Measurements from ENCODE around the gene SPINK14.

DNA sequence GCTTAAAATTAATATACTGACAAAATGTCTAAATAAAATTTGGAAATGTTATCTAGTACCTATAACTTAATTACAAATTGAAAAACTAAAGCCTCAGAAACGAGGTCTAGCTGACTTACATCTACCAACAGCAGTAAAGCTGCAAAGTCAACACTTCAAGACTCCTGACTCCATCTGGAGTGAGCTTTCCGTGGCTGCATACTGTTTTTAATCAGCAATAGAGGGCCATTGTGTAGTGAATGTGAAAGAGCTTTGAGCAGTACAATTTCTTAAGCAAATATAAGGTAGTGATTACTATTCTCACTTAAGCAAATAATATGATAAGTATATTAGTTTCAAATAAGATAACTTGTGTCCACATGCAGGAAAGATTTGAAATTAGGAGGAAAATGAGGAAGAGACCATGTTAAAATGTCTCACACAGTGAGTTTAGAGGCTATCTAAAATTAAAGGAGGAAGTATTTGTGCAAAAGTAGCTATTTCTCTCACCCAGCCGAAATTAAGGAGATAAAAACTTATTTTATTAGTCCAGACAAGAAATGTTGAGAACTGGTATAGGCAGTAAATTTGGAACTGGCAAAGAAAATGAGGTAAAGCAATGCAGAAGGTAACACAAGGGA, 40.9 kb downstream of the SPINK14 start:
- TF ChIP-seq POLR2A (IDR thresholded peaks at IDR 0.05) = no peak
- TF ChIP-seq POLR2AphosphoS5 (IDR thresholded peaks at IDR 0.05) = no peak
